ENCODE data around the gene RBKS. TPM values are rescaled to one million over a fixed set of nuclear protein-coding genes. Genes with fewer than 3 reads are reported as not detected.

Gene RBKS
- polyA plus RNA-seq, 3 donors, result 2.8 to 19.8 (median 9.4) TPM

DNA sequence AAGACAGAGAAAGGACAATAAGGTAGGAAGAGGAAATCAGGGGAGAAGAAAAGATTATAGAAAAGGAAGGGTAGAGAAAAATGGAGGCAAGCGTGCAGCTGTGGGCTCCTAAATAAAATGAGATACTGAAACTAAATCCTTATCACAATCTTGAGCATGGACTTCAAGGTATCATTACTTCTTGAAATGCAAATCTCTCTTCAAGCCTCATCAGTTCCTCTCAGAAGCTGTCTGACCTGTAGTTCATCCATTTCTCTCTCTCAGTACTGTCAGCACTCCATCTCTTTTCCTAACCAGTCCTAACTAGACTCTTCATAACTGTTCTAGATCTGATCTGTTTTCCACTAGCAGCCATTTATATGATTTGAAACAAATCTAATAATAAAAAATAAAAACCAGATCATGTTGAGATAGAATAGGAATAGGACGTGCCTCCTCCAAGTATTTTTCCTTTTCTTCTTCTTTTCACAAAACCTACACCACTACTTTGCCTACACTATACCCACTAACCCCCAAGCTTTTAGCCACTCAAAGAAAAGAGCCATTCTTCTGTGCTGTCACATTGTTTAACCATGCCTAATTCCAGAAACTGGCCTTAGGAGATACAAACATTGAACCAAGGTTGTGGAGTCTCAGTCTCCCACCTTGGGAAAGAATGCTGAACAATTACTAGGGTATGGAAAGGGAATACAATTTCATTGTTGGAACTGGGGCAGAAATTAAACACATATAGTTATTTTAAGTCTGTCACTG is 21.4 kb upstream of the RBKS start:
- no peak overlapping the region for H3K27ac ChIP-seq (ENCODE audit: low read depth, low read length)
- 96 to 97% (median 96%) methylated on average over 2 of the region's 2 CpGs for WGBS, 3 donors

DNA sequence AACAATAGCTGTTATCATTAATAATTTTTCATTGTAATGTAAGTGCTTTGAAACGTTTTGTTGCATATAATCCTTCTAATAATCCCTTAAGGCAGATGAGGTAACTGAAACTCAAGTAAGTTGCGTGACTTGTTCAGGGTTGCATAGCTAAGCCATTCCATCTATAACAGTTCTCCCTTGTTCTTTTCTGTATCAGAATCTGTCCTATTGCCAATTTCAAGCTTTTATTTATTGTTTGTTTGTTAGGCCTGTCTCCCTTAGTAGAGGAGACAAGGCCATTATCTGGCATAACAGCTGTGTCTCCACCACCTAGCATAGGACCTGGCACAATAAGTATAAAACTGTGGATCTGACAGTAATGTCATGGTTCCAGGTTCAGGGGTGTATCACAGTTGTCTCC is 19.7 kb upstream of the RBKS start:
- WGBS, 3 donors, result 79 to 82% (median 79%) methylated on average over 2 of the region's 2 CpGs
- H3K27ac ChIP-seq (ENCODE audit: low read depth, low read length), result no peak overlapping the region

DNA sequence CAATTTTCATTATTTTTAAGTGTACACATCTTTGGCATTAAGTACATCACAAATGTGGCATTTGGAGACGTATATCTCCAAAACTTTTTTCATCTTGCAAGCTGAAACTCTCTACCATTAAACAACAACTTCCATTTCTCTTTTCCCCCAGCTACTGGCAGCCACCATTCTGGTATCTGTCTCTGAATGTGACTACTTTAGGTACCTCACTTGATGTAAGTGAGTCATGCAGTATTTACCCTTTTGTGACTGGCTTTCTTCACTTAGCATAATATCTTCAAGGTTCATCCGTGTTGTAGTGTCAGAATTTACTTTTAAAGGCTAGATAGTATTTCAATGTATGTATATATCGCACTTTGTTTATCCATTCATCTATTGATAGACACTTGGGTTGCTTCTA is 17.4 kb upstream of the RBKS start:
- WGBS, 3 donors, result 58 to 60% (median 59%) methylated on average over 3 of the region's 3 CpGs
- H3K27ac ChIP-seq (ENCODE audit: low read depth, low read length), result no peak overlapping the region

DNA sequence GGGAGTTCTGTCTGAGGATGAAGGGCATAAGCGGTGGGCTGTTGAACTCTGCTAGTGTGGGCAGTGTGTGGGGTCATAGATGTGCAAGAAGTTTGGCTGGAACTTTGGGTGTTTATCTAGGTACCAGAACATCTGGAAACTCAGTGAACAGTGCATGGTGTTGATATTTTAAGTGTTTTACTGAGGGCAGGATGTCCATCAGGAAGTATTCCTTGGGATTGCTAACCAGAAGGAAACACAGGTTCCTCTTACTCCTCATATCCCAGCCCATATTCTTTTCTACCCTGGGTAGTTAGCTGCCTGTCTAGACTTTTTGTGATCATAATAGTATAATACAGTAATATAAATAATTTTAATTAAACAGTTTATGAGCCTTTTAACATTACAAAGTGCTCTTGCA is 15.9 kb upstream of the RBKS start:
- WGBS, 3 donors, result 81 to 96% (median 86%) methylated on average over 1 of the region's 1 CpG
- H3K27ac ChIP-seq (ENCODE audit: low read depth, low read length), result no peak overlapping the region

DNA sequence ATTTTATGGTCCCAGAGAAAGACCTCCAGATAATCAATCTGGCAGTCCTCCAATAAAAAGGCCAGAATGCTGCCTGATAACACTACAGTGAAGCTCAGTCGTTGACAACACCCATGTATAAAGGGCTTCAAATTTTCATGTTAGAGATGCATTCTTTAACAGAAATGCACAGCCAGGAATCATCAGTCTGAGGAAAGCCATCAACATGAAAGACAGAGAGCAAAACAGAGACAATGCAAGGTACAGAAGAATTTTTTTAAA is 14.1 kb upstream of the RBKS start:
- H3K27ac ChIP-seq (ENCODE audit: low read depth, low read length), result no peak overlapping the region
- 76 to 89% (median 78%) methylated on average over 1 of the region's 1 CpG for WGBS, 3 donors

DNA sequence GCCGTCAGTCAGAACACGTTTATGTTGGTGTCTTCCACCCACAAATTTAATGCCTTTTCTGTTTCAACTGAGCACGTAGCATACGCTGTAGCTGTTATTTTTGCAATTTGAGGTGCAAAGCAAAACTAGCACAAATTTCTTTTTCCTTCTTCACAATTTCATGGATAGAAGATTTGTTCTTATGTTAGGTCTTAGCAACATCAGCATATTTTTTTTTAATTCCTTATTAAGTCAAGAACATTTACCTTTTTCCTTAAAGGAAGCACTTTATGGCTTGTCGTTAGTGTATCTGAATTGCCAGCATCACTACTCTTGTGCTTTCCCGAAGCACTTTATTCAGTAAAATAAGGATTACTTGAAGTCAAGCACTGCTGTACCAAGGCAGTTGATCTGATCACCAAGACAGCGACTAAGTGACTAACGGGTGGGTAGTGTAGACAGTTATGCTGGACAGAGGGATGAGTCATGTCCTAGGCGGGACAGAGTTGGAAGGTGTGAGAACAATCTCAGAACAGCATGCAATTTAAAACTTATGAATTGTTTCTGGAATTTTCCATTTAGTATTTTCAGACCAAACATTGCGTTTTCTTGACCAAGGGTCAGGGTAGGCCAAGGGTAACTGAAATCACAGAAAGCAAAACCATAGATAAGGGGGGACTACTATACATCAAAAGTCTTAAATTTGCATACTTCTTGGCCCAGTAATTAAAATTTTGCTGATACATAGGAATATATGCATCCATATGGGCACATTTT is 13.6 kb upstream of the RBKS start:
- H3K27ac ChIP-seq (ENCODE audit: low read depth, low read length), result no peak overlapping the region
- 93 to 96% (median 95%) methylated on average over 10 of the region's 10 CpGs for WGBS, 3 donors

DNA sequence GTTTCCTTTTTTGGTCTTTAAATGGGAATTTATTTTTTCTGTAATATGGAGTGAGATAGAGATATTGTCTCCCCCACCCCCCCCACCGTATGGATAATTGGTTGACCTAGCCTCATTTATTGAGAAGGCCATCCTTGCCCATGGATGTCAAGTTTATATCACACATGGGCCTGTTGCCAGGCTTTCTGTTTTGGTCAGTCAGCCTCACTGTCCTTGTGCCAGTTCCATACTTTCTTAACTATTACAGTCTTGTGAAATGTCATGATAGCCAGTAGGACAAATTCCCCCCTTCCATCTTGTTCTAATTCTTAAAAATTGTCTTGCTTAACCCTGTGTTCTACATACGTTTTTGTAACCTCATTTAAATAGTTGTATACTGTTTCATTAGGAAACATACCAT is 12.8 kb upstream of the RBKS start:
- no peak overlapping the region for H3K27ac ChIP-seq (ENCODE audit: low read depth, low read length)
- 73 to 81% (median 77%) methylated on average over 2 of the region's 2 CpGs for WGBS, 3 donors

DNA sequence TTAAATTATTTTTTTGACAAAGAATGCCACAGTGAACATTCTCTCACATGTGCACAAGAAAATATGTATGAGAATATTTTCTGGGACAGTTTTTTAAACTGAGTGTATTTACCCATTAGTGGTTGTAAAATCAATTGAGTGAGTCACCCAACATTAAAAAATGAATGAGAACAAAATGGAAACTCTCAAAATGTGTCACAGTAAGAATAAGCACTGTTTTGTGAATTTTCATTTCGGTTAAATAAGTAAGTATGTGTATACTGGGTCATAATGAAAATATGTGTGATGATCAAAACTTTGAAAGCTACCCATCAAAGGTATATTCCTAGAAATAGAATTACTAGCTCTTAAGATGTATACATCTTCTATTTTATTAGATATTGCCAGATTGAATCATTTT is 11.9 kb upstream of the RBKS start:
- WGBS, 3 donors, result 91 to 98% (median 97%) methylated on average over 1 of the region's 1 CpG
- H3K27ac ChIP-seq (ENCODE audit: low read depth, low read length), result no peak overlapping the region

DNA sequence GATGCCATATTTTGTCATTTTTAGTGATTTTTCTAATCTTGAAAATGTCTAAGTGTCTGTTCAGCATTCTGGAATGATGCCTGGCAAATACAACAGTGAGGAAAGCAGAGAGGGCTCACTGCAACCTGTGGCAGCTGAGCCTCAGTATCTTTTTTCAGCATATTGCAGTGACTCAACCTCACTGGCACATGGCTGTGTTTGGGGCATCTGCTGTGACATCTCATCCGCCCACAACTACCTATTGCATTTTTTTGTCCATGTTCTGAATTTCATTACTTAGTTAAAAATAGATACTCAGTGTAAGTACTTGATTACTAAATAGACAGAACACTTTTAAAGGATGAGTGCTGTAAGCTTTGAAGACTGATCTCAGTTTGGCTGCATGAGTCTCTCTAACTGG is 11.0 kb upstream of the RBKS start:
- H3K27ac ChIP-seq (ENCODE audit: low read depth, low read length), result no peak overlapping the region
- WGBS, 3 donors, result 81 to 90% (median 83%) methylated on average over 1 of the region's 1 CpG

- no peak overlapping the region for H3K27ac ChIP-seq (ENCODE audit: low read depth, low read length)
Measured at GRCh38 chr2:27897717-27898116, 7.5 kb upstream of the RBKS start.

GRCh38 chr2:27893006-27893405 is 2.8 kb upstream of the RBKS start:
- no peak overlapping the region for H3K27ac ChIP-seq (ENCODE audit: low read depth, low read length)
- 38 to 69% (median 51%) methylated on average over 3 of the region's 3 CpGs for WGBS, 3 donors

GRCh38 chr2:27891673-27892105 is 1.5 kb upstream of the RBKS start:
- WGBS, 3 donors, result 62 to 85% (median 78%) methylated on average over 5 of the region's 5 CpGs

DNA sequence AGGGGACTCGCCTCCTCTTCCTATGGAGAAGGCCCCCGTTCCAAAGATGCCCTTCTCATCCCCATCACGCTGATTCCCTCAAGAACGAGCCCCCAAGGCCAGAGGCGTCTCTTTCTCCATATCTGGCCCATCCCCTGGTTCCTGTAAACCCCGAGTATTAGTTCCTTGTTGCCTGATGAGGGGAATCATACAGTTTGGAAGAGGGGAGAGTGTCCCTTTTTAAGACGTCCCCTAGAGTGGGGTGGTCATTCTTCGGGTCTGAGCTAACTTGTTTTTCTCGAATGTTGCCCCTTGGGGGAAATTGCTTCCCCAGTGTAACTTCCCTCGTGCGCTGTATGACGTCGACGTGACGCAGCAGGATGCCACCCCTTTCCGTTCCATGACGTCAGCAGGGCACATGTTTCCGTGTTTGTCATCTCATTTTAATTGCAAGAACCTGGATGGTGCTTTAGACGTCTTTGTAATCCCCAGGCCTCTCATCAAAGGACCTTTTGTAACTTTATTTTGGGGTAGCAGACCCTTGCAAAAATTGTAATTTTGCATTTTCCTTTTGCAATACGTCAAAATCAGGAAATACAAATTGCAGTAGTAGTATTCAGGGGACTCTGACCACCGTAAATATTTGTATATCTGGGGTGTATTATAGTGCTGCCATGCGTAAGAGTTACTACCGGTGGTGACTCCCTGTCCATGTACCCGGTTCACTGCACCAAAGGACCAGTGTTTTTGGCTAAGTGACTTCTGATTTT is 911 bp upstream of the RBKS start:
- WGBS, 3 donors, result 15 to 16% (median 15%) methylated on average over 24 of the region's 24 CpGs

More at GRCh38 chr2:27891673-27892105, 1.5 kb upstream of the RBKS start:
- no peak overlapping the region for H3K27ac ChIP-seq (ENCODE audit: low read depth, low read length)

GRCh38 chr2:27889774-27890145 is 427 bp downstream of the RBKS start:
- WGBS, 3 donors, result 15 to 21% (median 17%) methylated on average over 10 of the region's 10 CpGs

More for the DNA sequence above, 911 bp upstream of the RBKS start:
- peak overlapping the region; percentile 55 for H3K27ac ChIP-seq (ENCODE audit: low read depth, low read length)

DNA sequence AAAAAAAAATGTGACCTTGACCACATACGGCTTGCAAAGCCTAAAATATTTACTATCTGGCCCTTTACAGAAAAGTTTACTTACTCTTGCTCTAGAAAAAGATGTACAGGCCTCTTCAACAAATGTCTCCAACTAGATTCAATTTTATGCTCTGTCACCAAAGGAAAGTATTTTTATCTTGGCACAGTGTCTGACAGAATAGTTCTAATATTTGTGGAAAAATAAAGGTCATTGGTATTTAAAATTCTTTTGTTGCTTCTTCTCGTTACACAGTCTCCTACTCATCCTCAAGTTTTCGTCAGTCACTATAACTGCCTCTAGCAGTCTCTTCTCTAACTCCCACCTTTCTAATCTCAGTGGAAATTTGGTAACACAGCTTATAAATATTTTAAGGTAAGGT is 1.4 kb downstream of the RBKS start:
- WGBS, 3 donors, result 52 to 70% (median 60%) methylated on average over 3 of the region's 3 CpGs
- H3K27ac ChIP-seq (ENCODE audit: low read depth, low read length), result no peak overlapping the region

More at GRCh38 chr2:27889774-27890145, 427 bp downstream of the RBKS start:
- H3K27ac ChIP-seq (ENCODE audit: low read depth, low read length), result peak overlapping the region; percentile 55

DNA sequence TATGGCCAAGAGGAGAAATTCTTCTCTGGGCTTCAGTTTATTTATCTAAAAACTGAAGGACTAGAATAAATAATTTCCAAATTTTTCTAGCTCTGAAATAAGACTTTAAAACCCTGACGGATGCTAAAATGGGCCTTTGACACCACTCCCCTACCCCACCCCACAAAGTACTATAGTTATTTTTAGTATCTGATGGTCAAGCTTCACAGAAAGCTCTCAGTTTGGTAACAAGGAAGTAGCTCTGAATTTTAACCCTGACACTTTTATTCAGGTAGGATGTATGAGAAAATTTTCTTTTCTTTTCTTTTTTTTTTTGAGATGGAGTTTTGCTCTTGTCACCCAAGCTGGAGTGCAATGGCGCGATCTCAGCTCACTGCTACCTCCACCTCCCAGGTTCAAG is 2.4 kb downstream of the RBKS start:
- WGBS, 3 donors, result 82 to 95% (median 82%) methylated on average over 3 of the region's 3 CpGs
- no peak overlapping the region for H3K27ac ChIP-seq (ENCODE audit: low read depth, low read length)

- H3K27ac ChIP-seq (ENCODE audit: low read depth, low read length), result no peak overlapping the region
- 37 to 63% (median 47%) methylated on average over 2 of the region's 2 CpGs for WGBS, 3 donors
Measured at GRCh38 chr2:27887111-27887510, 3.1 kb downstream of the RBKS start.

DNA sequence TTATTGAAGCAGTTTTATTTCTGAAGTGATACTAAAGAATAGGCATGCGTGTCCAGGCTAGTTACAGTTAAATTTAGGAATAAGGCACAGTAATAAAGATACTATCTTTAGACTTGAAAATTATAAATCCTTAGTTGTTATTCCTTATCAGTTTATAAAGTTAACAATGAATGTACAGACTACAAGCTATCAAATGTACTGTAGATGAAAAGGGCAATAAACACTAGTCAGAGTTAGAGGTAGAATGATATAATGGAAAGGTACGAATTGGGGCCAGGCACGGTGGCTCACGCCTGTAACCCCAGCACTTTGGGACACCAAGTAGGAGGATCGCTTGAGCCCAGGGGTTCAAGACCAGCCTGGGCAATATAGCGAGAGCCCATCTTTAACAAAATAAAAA is 3.9 kb downstream of the RBKS start:
- no peak overlapping the region for H3K27ac ChIP-seq (ENCODE audit: low read depth, low read length)
- whole genome bisulfite sequencing, 3 donors, result 94 to 96% (median 94%) methylated on average over 6 of the region's 6 CpGs

GRCh38 chr2:27885661-27886060 is 4.5 kb downstream of the RBKS start:
- no peak overlapping the region for H3K27ac ChIP-seq (ENCODE audit: low read depth, low read length)
- 71 to 78% (median 76%) methylated on average over 1 of the region's 1 CpG for WGBS, 3 donors
